K562 (cell line): ENCODE measurements around the gene MGST2. TPM values are rescaled to one million over a fixed set of nuclear protein-coding genes. Genes with fewer than 3 reads are reported as not detected.

Experiments used
- ARID3B ChIP-seq: fragments of 250-450 bp; sonication (Bioruptor Pico); IDR thresholded peaks from 2 replicates; pipeline ENCODE4 v1.4.0; 2020; ENCODE audit warnings: borderline replicate concordance
- ASH1L ChIP-seq: fragments of 450-650 bp; IDR thresholded peaks from 2 replicates; pipeline ENCODE4 v1.6.1; 2018; ENCODE audit warnings: borderline replicate concordance, mild to moderate bottlenecking, low read depth; ENCODE audit not compliant: partially characterized antibody
- CBFA2T3 ChIP-seq: fragments of 450-650 bp; IDR thresholded peaks from 2 replicates; pipeline ENCODE4 v1.6.1; 2017
- CEBPZ ChIP-seq: fragments of 150-350 bp; IDR thresholded peaks from 2 replicates; pipeline ENCODE4 v1.6.1; 2014; ENCODE audit warnings: low read depth, mild to moderate bottlenecking, low read length, borderline replicate concordance
- CHD1 ChIP-seq: fragments of 200-600 bp; sonication (generic); IDR thresholded peaks from one replicate; pipeline ENCODE4 v1.6.1; 2012; ENCODE audit warnings: mild to moderate bottlenecking, moderate library complexity, low read length, inconsistent platforms
- E2F1 ChIP-seq: sonication (generic); formaldehyde crosslinking; IDR thresholded peaks from 2 replicates; pipeline ENCODE4 v1.8.1; 2023; ENCODE audit warnings: mild to moderate bottlenecking, missing genetic modification reagents, moderate library complexity
- ELF2 ChIP-seq: fragments of 250-450 bp; sonication (Bioruptor Pico); IDR thresholded peaks from 2 replicates; pipeline ENCODE4 v1.5.0; 2021; ENCODE audit warnings: mild to moderate bottlenecking
- EP300 ChIP-seq: IDR thresholded peaks from 2 replicates; pipeline ENCODE4 v1.6.1; 2012; ENCODE audit warnings: low read length, improper control_type of control experiment
- JUND ChIP-seq, 2 experiments: IDR thresholded peaks; 2 replicates in 1 of 2; 3 replicates in 1 of 2; pipeline ENCODE4 v1.6.1; 2011; ENCODE audit warnings: borderline replicate concordance in 2 of 2, low read depth in 2 of 2, low read length in 2 of 2, improper control_type of control experiment in 1 of 2, missing biosample characterization in 1 of 2, missing genetic modification characterization in 1 of 2, missing genetic modification reagents in 1 of 2
- KAT2B ChIP-seq: IDR thresholded peaks from one replicate; pipeline ENCODE4 v1.6.1; 2012; ENCODE audit warnings: low read depth, mild to moderate bottlenecking, control low read depth, inconsistent platforms, low read length, moderate library complexity
- MNT ChIP-seq, 2 experiments: fragments of 450-650 bp; conservative IDR thresholded peaks; 2 replicates each; pipeline ENCODE4 v1.6.1; 2017; ENCODE audit warnings: mild to moderate bottlenecking in 2 of 2, moderate library complexity in 2 of 2
- SNIP1 ChIP-seq: fragments of 450-650 bp; IDR thresholded peaks from 2 replicates; pipeline ENCODE4 v1.7.1; 2017; ENCODE audit warnings: low read depth, mild to moderate bottlenecking
- TAL1 ChIP-seq: fragments of 450-650 bp; IDR thresholded peaks from 2 replicates; pipeline ENCODE4 v1.6.1; 2016; ENCODE audit warnings: mild to moderate bottlenecking
- ZNF133 ChIP-seq: fragments of 250-450 bp; sonication (Bioruptor Pico); IDR thresholded peaks from 2 replicates; pipeline ENCODE4 v1.4.0; 2020; ENCODE audit warnings: mild to moderate bottlenecking
- ZNF239 ChIP-seq: fragments of 250-450 bp; sonication (Bioruptor Pico); IDR thresholded peaks from 2 replicates; pipeline ENCODE4 v1.4.0; 2020; ENCODE audit warnings: mild to moderate bottlenecking
- ZNF655 ChIP-seq: fragments of 250-450 bp; sonication (Bioruptor Pico); IDR thresholded peaks from 2 replicates; pipeline ENCODE4 v1.5.0; 2021
- ZNF778 ChIP-seq: fragments of 450-650 bp; formaldehyde crosslinking; IDR thresholded peaks from 2 replicates; pipeline ENCODE4 v1.4.0; 2020; ENCODE audit warnings: mild to moderate bottlenecking, moderate library complexity
- polyA plus RNA-seq, 8 experiments: library from polyadenylated mRNA; depleted of rRNA in 4 of 8; stranded (reverse) in 5 of 8; unstranded in 3 of 8; fragments of >200 nt; fragmentation: Nextera tagmentation in 2 of 8; fragmentation: Illumina TruSeq in 1 of 8; extraction: Ambion mirVana in 2 of 8; extraction: Trizol in 1 of 8; gene quantifications; 2 replicates each; pipeline versions ENCODE4 v1.2.1 to v1.2.3, GENCODE V29; 2011 to 2014; ENCODE audit warnings: inconsistent platforms in 1 of 8, missing spikeins in 1 of 8
- total RNA-seq, 7 experiments: library from RNA; depleted of rRNA in 6 of 7; stranded (reverse); fragments of >200 nt in 6 of 7; fragmentation: Illumina TruSeq in 2 of 7; extraction: Trizol in 2 of 7; gene quantifications; 2 replicates each; pipeline versions ENCODE4 v1.2.1 to v1.2.3, GENCODE V29; 2011 to 2021; ENCODE audit warnings: low replicate concordance in 1 of 7

Gene MGST2
- total and polyA plus RNA-seq, 9 of the 15 experiments (the other 6 are each of a cell fraction or from before 2014, with no cell fraction given) = 38.7 to 115 (median 84.6) TPM

GRCh38 chr4:139651282-139652194, 14.1 kb upstream of the MGST2 start (continued):
- TF ChIP-seq CEBPZ = no peak
- TF ChIP-seq KAT2B = no peak
- TF ChIP-seq TAL1 = peak; percentile 33; the same call in 1 of the 2 replicates
- TF ChIP-seq EP300 = 0 out of 2 replicates have a peak, but pooled peaks have one; percentile 13
- no peak for TF ChIP-seq ZNF239 (CRISPR knock-in tag)
- TF ChIP-seq CHD1 = no peak
- TF ChIP-seq ZNF778 (CRISPR knock-in tag) = no peak
- no peak for TF ChIP-seq MNT (conservative IDR thresholded peaks at IDR 0.05)
- TF ChIP-seq SNIP1 = no peak
- 0 out of 2 replicates have a peak, but pooled peaks have one; percentile 21 for TF ChIP-seq JUND (IDR thresholded peaks at IDR 0.05; ENCODE audit: borderline replicate concordance, low read depth, low read length)
- no peak; the same call in 2 of the 3 replicates for TF ChIP-seq JUND (tag; IDR thresholded peaks at IDR 0.05; ENCODE audit: borderline replicate concordance, low read depth, low read length)
- TF ChIP-seq ELF2 = no peak
- no peak for TF ChIP-seq ZNF655 (CRISPR knock-in tag)
- TF ChIP-seq CBFA2T3 = peak; percentile 42
- TF ChIP-seq ASH1L = no peak
- TF ChIP-seq E2F1 (CRISPR knock-in tag) = no peak
- no peak for TF ChIP-seq ARID3B (CRISPR knock-in tag)
- TF ChIP-seq ZNF133 = no peak
